ENCODE results near the gene CDH4.

DNA sequence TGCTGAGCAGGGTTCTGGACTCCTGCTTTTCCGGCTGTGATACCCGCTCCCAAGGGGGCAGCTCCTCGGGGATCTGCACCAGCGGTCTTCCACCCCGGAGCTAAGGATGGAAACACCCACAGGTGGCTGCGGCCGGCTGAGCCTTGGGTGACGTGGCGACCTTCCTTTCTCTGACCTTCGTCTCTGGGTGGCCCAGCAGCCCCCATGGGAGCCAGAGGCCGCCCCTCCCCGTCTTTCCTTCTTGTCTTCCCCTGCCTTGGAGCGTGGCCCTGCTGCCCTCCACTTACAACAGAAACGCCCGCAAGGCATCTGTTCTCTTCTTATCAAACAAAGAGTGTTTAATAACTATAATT, 407.9 kb downstream of the CDH4 start:
- TF ChIP-seq REST (IDR thresholded peaks at IDR 0.05; ENCODE audit: low read depth) (no peak), YY1 (IDR thresholded peaks at IDR 0.05; ENCODE audit: low read depth) (no peak), TAF1 (IDR thresholded peaks at IDR 0.05; ENCODE audit: low read depth) (no peak), CEBPB (IDR thresholded peaks at IDR 0.05) (no peak), RAD21 (IDR thresholded peaks at IDR 0.05; ENCODE audit: low read depth) (no peak)
- TF ChIP-seq, protein P1, sequence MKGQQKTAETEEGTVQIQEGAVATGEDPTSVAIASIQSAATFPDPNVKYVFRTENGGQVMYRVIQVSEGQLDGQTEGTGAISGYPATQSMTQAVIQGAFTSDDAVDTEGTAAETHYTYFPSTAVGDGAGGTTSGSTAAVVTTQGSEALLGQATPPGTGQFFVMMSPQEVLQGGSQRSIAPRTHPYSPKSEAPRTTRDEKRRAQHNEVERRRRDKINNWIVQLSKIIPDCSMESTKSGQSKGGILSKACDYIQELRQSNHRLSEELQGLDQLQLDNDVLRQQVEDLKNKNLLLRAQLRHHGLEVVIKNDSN (IDR thresholded peaks at IDR 0.05) = no peak
- TF ChIP-seq, protein P2, sequence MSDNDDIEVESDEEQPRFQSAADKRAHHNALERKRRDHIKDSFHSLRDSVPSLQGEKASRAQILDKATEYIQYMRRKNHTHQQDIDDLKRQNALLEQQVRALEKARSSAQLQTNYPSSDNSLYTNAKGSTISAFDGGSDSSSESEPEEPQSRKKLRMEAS (IDR thresholded peaks at IDR 0.05) = no peak

All from Ishikawa (cell line).